GM19468 (cell line): ENCODE results near the gene NAA40.

Experiments used
- ATAC-seq: cut with Tn5 transposase; IDR thresholded peaks from one replicate; pipeline ENCODE4 v1.9.1; 2021; ENCODE audit warnings: mild to moderate bottlenecking, moderate library complexity, moderate number of reproducible peaks; ENCODE audit not compliant: unreplicated experiment; ENCODE audit errors: extremely low read depth

Gene NAA40

DNA sequence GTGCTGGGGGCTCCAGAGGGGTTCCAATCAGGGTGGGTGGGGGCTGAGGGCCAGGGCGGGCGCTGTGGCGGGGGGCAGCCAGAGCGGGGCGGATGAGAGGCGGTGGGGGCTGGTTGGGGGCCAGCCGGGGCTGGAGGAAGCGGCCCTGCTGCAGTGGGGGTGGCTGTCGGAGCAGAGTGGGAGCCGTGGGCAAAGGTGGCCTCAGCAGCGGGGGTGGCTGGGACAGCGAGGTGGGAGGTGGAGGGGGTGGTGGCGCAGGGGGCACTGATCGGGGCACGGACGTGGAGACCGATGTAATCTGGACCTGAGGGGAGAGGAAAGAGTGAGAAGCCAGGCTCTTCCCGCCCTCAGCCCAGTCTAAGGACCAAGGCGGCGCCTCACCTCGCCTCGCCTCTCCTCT, 26.9 kb upstream of the NAA40 start:
- no peak for ATAC-seq

- ATAC-seq, result no peak
These were observed 26.1 kb upstream of the NAA40 start for GRCh38 chr11:63912678-63913077.

DNA sequence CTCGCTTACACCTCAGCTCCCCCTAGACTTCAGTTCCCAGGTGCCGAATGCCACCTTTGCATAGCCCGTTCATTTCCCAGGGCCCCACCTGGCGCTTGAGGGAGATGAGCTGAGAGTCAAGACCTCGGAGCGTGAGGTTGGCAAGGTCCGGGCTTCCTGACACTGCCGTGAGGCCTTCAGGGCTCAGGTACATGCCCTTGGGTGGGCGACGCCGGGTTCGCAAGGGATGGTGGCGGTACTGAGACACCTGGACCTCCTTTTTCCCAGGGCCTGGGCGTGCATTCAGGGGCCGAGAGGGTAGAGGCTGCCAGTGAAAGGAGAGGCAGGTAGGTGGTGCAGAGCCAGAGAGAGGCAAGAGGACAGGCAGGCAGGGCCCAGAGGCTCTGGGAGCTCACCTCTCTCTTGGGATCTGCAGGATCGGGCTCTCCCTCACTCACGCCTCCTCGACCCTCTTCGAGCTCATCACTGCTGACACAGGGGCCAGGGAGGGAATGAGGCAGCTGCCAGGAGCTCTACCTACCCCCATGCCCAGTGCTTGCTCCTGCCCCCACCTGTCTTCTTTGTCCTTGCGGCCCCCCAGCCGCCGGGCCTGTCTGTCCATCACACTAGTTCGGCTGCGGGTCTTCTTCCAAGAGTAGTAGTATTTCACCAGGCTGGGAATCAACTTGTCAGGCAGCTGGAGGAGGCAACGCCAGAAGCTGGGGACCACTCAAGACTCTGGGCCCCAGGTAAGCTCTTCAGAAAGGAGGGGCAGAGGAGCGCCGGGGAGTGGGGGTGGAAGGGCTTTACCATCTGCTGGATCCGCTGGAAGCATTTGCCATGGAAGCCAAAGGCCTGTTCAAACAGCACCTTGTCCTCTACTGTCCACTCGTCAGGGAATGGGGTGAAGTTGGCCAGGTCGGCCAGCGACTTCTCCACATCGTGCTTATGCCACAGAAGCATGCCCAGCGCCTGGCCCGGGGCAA, 24.7 kb upstream of the NAA40 start:
- ATAC-seq, result no peak

DNA sequence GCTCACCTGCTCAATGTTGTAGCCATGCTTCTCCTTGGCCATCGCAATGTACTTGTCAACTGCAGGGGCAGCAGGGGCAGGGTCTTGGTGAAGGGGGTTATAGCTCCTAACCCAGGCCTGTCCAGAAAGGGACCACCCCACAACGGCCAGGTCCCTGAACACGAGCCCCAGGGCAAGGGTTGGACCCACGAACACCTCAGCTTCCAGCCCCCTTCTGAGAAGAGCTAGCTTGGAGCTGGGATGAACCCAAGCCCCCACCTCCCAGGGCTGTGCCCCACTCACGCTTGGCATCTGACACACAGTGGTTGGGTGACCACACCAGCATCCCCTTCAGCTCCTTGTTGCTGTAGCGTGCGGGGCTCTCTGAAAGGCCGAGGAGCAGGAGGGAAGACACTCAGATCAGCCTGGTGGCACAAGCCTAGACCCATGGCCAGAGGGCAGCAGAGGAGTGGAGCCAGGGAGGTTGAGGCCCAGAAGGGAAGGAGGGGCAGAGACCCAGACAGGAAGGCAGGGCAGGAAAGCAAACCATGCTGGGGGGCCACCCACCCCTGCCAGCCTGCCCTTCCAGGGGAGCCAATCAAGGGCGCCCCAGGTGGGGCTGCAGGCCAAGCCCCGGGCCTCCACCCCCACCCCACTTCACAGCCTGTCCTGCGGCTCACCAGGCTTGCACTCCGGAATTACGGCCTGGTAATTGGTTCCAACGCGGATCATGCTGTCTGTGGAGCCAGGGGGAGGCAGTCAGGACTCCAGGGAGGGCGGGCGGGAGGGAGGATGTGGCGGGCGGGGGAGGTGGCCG, 23.7 kb upstream of the NAA40 start:
- no peak for ATAC-seq

DNA sequence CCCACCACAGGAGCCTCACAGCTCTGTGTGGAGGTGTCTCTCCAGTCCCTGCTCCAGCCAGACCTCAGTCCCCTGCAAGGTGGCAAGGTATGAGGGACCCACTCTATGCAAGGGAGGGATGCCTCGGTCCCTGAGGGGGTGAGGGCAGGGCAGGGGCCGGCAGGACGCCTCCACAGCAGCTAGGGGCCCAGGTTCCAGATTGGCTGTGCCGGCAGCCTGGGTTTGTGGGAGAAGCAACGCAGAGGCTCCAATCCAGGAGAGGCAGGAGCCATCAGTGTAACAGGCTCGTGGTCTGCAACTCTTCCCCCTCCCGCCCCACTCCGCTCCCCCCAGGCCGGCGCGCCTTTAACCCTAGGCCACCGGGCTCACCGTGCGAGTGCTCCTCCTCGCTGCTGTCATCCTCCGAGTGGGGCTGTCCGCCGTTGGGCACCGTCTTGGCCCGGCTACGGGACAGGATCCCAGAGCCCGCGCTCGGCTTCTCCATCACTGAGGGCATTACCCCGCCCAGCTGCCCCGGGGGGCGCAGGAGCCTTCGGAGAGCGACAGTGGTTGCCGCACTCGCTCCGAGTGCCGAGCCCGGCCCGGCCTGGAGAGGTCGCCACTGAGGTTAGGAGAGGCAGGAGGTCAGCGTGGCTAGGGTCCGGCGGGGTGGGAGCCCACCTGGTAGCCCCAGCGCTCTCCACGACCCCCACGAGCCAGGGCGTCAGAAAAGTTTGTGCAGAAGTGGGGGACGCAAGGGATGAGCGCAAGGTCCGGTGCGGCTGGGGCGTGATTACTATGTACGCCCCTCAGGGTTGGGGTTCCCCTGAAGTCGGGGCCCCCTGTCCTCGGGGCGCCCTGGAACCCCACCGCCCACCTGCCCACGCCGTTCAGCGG, 22.6 kb upstream of the NAA40 start:
- ATAC-seq, result no peak

DNA sequence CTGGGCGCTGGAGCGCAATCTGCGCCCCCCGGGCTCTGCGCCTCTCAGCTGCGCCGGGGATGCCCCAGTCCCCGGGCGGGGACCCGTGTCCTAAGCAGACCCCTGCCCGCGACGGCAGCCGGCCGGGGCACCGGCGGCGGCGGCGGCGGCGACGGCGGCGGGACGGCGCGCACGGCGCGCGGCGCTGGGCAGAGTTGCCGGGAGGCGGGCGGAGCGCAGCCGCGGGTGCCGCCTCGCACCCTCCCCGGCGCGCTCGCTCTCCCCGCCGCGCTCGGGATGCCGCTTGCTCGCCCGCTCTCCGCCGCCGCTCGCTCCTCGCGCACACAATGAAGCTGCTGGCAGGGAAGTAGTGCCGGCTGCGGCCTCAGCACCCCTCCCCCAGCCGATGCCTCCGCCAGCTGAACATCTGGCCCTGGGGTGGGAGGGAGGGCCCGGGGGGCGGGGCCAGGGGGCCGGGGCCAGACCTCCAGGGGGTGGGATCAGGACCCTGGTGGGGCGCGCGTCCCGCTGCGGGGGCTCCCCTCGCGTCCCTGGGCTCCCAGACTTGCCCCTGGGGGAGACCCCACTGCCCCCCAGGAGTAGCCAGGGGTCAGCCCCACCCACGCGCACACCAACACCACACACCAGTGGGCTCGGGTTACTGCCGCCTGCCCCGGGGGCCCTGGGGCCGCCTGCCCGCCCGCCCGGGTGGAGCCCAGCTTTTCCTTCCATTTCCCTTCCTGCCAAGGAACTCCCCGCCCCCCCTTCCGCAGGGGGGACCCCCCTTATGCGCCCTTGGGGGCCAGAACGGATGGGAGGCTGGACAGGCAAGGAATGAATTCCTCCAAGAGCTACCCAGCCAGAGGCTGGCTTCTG, 21.7 kb upstream of the NAA40 start, which contains the start of gene RCOR2:
RCOR2 (minus strand) TSS at position 328 of the 855 bp plus-strand sequence. CDS start 708 bp downstream, outside the sequence.
- ATAC-seq, result no peak

- ATAC-seq, result no peak
These were observed 20.9 kb upstream of the NAA40 start for GRCh38 chr11:63917692-63918506.

DNA sequence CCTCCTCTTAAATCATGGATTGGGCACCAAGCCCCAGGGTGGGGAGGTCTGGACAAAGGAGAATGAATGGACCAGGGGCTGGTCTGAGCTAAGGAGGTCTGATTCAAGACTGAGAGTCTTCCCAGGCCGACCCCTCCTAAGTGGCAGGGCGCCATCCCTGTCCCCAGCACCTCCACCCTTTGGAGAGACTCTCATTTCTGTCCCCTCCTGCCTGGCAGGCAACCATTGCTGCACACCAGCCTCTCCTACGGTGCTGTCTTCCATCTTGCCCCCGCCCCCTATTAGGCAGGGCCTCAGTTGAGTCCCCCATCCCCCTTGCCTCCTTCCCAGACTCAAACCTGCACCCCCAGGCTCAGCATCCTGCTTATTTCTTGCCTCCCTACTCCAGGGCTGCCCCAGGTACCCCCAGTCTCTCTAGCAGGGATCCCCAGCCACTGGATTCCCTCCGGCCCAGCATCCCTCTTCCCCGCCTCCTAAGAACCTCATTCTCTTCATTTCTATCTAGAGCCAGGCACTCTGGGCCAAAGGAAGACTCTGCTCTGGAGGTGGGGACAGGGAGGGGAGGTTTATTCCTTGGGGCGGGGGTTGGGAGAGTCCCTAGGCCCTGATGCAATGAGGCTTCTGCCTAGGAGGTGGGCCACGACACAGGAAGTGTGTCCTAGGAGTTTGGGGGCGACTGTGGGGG, 20.2 kb upstream of the NAA40 start:
- ATAC-seq, result no peak

DNA sequence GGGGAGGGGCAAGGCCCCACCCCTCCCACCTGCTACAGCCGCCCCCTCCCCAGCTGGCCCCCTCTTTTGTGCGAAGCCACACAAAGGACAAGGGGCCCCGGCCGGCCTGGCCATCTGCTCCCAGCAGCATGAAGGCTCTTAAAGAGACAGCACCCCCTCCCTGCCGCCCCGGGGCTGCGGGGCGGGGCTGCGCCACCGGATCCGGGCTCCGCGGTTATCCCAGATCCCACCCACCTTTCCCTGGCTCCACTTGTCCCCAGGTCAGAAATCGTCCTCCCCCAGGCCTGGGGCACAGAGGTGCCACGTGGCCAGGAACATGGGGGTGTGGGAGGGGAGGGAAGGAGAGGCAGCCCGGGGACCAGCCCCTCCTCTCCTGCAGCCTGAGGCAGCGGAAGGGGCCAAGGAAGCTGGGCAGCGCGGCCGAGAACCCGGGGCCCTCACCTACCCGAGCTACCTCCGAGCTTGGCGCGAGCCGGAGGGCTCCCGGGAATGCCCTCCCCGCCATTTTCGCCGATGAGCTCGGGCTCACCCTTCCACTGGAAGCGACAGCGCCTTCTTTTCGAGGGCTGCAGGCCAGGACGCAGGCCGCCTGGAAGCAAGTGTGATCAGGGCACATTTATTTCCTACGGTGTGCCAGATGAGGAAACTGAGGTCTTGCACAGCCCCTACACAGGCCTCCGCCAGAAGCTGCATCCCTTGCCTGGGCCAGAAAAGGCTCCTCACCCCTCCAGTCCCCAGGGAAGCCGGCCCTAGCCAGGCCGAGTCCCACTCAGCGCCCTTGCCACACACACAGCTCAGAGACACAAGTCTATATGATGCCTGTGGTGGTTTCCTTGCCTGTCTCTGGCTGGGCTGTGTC, 19.3 kb upstream of the NAA40 start:
- ATAC-seq, result no peak

DNA sequence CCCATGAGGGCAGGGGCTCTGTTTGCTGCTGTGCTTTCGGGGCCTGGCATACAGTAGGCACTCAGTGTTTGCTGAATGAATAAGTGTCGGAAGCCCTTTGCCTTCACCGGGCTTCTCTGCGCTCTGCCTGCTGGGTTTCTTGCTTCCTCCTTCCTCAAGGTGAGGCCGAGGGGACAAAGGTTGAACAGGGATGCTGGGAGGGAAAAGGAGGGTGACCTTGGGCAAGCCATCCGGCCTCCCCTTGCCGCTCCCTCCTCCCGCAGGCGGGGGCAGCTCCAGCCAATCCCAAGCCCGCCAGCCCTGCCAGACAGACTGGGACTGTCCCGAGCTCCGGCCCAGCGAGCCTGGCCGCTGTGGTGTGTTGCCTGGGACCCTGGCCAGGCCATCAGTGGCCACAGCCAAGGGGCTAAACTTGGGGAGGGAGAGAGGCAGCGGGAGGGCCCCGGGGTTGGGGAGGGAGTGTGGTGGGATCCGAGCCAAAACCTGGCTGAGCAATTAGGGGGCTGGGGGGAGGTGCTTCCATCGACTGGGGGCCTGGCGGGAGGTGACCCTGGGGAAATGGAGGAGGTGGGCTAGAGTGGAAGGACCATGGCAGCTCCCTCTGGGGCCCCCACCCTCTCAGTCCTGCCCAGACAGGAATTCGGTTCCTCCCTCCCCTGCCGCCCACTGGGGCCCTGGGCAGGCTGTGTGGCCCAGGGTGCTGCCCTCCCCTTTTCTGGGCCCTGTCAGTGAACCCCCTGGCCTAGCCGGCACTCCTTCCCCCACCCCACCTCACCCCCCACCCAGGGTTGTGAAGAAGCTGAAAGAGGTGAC, 18.5 kb upstream of the NAA40 start:
- no peak for ATAC-seq

- no peak for ATAC-seq
These were observed 17.8 kb upstream of the NAA40 start for GRCh38 chr11:63920939-63921417.

DNA sequence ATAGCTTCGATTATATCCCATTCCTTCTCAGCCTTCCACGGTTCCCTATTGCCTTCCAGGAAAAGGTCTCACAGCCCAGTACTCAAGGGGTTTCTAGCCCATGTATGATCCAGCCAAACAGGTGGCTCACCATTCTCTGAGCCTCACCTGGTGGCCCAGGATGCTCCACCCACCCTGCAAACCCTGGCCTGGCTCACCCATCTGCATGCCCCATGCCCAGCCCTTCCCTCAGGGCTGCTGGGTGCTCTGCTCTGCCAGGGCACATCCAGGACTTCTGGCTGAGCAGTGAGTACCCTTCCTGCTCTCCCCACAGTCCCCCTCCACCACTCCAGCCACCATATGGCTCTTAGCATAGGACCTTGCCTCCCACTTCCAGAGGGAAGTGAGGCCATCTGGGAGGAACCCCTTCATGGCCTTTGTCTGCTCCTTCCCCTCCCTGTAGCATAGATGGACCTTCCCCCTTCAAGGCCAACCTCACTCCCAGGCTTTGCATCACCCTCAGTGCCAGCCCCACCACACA, 16.1 kb upstream of the NAA40 start:
- no peak for ATAC-seq

- ATAC-seq, result no peak
These were observed 15.5 kb upstream of the NAA40 start for GRCh38 chr11:63923319-63923718.

- no peak for ATAC-seq
These were observed 9.2 kb upstream of the NAA40 start for GRCh38 chr11:63929616-63930015.

- no peak for ATAC-seq
These were observed 7.8 kb upstream of the NAA40 start for GRCh38 chr11:63931045-63931444.

GRCh38 chr11:63931876-63932275, 6.9 kb upstream of the NAA40 start:
- ATAC-seq, result no peak
